Breast epithelium (tissue), 3 donors: ENCODE measurements around the gene TTYH3.

Experiments used
- POLR2AphosphoS5 ChIP-seq, 3 donors: sonication (generic); formaldehyde crosslinking; IDR thresholded peaks; one replicate each; pipeline ENCODE4 v1.6.1; 2017; ENCODE audit warnings: antibody characterized with exemption in 3 of 3
- TF ChIP-seq, protein P1 (sequence below), 3 donors: fragments of 450-650 bp; IDR thresholded peaks; one replicate each; pipeline ENCODE4 v1.5.1; 2016 to 2017; ENCODE audit warnings: antibody characterized with exemption in 3 of 3, mild to moderate bottlenecking in 3 of 3, moderate library complexity in 3 of 3

DNA sequence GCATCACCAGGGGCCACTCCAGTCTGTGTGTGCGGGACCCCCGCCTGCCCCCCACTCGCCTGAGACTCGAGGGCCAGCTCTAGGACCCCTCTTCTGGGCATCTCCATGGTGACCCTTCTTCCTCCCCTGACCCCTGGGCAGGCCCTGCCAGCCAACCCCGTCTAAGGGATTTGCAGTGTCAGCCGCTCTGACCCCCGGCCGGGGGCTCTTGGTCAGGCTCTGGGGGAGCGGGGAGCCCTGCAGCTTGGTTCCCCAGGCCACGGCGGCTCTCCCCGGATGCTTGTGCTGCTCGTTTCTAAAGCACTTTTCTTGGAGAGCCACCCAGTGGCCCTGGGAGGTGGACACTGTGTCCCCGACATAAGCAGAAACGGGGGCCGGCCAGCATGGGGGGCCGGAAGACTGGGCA, 5.3 kb downstream of the TTYH3 start:
- TF ChIP-seq, protein P1, sequence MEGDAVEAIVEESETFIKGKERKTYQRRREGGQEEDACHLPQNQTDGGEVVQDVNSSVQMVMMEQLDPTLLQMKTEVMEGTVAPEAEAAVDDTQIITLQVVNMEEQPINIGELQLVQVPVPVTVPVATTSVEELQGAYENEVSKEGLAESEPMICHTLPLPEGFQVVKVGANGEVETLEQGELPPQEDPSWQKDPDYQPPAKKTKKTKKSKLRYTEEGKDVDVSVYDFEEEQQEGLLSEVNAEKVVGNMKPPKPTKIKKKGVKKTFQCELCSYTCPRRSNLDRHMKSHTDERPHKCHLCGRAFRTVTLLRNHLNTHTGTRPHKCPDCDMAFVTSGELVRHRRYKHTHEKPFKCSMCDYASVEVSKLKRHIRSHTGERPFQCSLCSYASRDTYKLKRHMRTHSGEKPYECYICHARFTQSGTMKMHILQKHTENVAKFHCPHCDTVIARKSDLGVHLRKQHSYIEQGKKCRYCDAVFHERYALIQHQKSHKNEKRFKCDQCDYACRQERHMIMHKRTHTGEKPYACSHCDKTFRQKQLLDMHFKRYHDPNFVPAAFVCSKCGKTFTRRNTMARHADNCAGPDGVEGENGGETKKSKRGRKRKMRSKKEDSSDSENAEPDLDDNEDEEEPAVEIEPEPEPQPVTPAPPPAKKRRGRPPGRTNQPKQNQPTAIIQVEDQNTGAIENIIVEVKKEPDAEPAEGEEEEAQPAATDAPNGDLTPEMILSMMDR (IDR thresholded peaks at IDR 0.05), result no peak
- TF ChIP-seq POLR2AphosphoS5 (IDR thresholded peaks at IDR 0.05), result no peak
